Panc1 (cell line): Measurements from ENCODE around the gene TRAM2. TPM values are rescaled to one million over a fixed set of nuclear protein-coding genes. Genes with fewer than 3 reads are reported as not detected.

Experiments
- ATAC-seq: fragments of 200-7000 bp; cut with Tn5 transposase; 2 replicates; pipeline ENCODE4 v1.9.1; 2020; ENCODE audit warnings: mild to moderate bottlenecking, moderate library complexity
- BruUV-seq: library from RNA; stranded (reverse); fragments of 400-500 nt; replicated peaks from 2 replicates; lab custom pipeline; 2021; lab: Mats Ljungman, UMichigan
- CTCF ChIA-PET: fragments of 300-600 bp; sonication (Branson Sonifier 250); formaldehyde crosslinking; loops from one replicate; lab custom pipeline; 2022; ENCODE audit warnings: antibody characterized with exemption; lab: Charles Lee
- POLR2A ChIA-PET: fragments of 300-600 bp; sonication (Branson Sonifier 250); formaldehyde crosslinking; loops from one replicate; lab custom pipeline; 2022; ENCODE audit warnings: antibody characterized with exemption; lab: Charles Lee
- DNase-seq: peaks from one replicate; pipeline ENCODE4 v3.0.0-alpha.2; 2010; ENCODE audit warnings: low read depth, low spot score
- H3K27ac ChIP-seq: 2 replicates; pipeline ENCODE4 v1.5.1; 2011; ENCODE audit warnings: mild to moderate bottlenecking, low read length, inconsistent platforms
- H3K27me3 ChIP-seq: fragments of 200-500 bp; sonication (Bioruptor generic); 2 replicates; pipeline ENCODE4 v1.6.0; 2014; ENCODE audit warnings: low read length, inconsistent platforms; ENCODE audit not compliant: control insufficient read depth, insufficient read depth
- H3K36me3 ChIP-seq: fragments of 200-500 bp; sonication (Bioruptor generic); 2 replicates; pipeline ENCODE4 v1.5.1; 2014; ENCODE audit warnings: inconsistent platforms, mild to moderate bottlenecking, low read length, moderate library complexity; ENCODE audit not compliant: control insufficient read depth, insufficient read depth
- H3K4me1 ChIP-seq: 2 replicates; pipeline ENCODE4 v1.5.1; 2011; ENCODE audit warnings: inconsistent platforms, mild to moderate bottlenecking, low read length, moderate library complexity; ENCODE audit not compliant: control insufficient read depth, insufficient read depth
- H3K4me3 ChIP-seq, 2 experiments: 2 replicates each; pipeline ENCODE4 v1.5.1; 2011 to 2012; ENCODE audit warnings: low read depth in 2 of 2, low read length in 2 of 2, mild to moderate bottlenecking in 2 of 2, inconsistent platforms in 1 of 2, moderate library complexity in 1 of 2
- H3K9me3 ChIP-seq: fragments of 200-500 bp; sonication (Bioruptor generic); 2 replicates; pipeline ENCODE4 v1.5.1; 2014; ENCODE audit warnings: low read depth, mild to moderate bottlenecking, inconsistent platforms, low read length, moderate library complexity; ENCODE audit not compliant: control insufficient read depth, insufficient read depth
- POLR2AphosphoS5 ChIP-seq: IDR thresholded peaks from 2 replicates; pipeline ENCODE4 v1.6.1; 2012; ENCODE audit warnings: mild to moderate bottlenecking, low read depth, low read length, moderate library complexity
- SIN3A ChIP-seq: IDR thresholded peaks from 2 replicates; pipeline ENCODE4 v1.6.1; 2012; ENCODE audit warnings: low read depth, mild to moderate bottlenecking, low read length, moderate library complexity, borderline replicate concordance; ENCODE audit not compliant: insufficient read depth
- TCF7L2 ChIP-seq: IDR thresholded peaks from 2 replicates; pipeline ENCODE4 v1.6.1; 2011; ENCODE audit warnings: mild to moderate bottlenecking, low read depth, low read length, inconsistent platforms
- in situ Hi-C: cut with HindIII; loops from 2 replicates; pipeline ENCODE4 v1.10.0; 2016; ENCODE audit warnings: low sequenced_read_pairs, low pct_unique_long_range_greater_than_20kb
- intact Hi-C: fragments of 100-400 bp; cut with micrococcal nuclease; formaldehyde crosslinking; loops from one replicate; pipeline ENCODE4 v1.10.0; 2022; ENCODE audit not compliant: unreplicated experiment
- total RNA-seq: library from RNA; stranded (reverse); gene quantifications from one replicate; pipeline ENCODE4 v1.2.1, GENCODE V29; 2021; ENCODE audit not compliant: unreplicated experiment
- TF ChIP-seq, protein P1 (sequence below): fragments of 450-650 bp; IDR thresholded peaks from 2 replicates; pipeline ENCODE4 v1.5.1; 2017; ENCODE audit warnings: mild to moderate bottlenecking
- TF ChIP-seq, protein P2 (sequence below), 2 experiments: IDR thresholded peaks; 2 replicates each; pipeline ENCODE4 v1.6.1; 2011 to 2012; ENCODE audit warnings: low read depth in 2 of 2, control low read depth in 1 of 2, low read length in 1 of 2, mild to moderate bottlenecking in 1 of 2, moderate library complexity in 1 of 2; ENCODE audit not compliant: insufficient read depth in 1 of 2

Gene TRAM2
- total RNA-seq, 1 experiment from 2014 or later, result 56.7 TPM

DNA sequence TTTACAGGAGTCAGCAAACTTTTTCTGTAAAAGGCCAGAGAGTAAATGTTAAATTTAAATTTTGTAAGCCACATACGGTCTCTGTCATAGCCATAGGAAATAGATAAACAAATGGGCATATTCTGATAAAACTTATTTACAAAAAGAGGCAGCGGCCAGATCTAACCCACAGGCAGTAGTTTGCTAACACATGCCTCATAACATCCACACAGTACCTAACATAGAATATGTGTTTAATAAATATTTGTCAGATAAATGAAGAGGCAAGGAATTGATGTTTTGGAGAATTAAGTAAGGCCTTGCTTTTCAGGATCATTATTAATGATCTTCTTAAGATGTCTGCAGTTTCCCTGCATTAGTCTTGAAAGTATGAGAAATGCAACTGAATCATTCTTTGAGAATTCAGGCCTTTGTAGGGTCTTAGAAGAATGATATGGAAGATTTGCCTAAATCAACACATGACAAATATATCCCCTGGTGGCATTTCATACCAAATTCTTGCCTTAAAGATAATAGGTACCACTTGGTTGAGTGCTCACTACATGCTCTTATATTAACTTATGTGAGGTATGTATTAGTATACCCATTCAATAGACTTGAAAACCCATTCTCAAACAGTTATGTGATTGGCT, 39.3 kb upstream of the TRAM2 start:
- ChIA-PET CTCF (no interaction called here), POLR2A (no interaction called here)
- intact Hi-C loops, result no loop called here
- in situ Hi-C loops, result no loop called here
- no peak for DNase-seq
- no peak overlapping the region for H3K4me3 ChIP-seq
- TF ChIP-seq TCF7L2 (no peak), POLR2AphosphoS5 (no peak), SIN3A (no peak)
- TF ChIP-seq, protein P1, sequence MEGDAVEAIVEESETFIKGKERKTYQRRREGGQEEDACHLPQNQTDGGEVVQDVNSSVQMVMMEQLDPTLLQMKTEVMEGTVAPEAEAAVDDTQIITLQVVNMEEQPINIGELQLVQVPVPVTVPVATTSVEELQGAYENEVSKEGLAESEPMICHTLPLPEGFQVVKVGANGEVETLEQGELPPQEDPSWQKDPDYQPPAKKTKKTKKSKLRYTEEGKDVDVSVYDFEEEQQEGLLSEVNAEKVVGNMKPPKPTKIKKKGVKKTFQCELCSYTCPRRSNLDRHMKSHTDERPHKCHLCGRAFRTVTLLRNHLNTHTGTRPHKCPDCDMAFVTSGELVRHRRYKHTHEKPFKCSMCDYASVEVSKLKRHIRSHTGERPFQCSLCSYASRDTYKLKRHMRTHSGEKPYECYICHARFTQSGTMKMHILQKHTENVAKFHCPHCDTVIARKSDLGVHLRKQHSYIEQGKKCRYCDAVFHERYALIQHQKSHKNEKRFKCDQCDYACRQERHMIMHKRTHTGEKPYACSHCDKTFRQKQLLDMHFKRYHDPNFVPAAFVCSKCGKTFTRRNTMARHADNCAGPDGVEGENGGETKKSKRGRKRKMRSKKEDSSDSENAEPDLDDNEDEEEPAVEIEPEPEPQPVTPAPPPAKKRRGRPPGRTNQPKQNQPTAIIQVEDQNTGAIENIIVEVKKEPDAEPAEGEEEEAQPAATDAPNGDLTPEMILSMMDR, result no peak
- TF ChIP-seq, protein P2, sequence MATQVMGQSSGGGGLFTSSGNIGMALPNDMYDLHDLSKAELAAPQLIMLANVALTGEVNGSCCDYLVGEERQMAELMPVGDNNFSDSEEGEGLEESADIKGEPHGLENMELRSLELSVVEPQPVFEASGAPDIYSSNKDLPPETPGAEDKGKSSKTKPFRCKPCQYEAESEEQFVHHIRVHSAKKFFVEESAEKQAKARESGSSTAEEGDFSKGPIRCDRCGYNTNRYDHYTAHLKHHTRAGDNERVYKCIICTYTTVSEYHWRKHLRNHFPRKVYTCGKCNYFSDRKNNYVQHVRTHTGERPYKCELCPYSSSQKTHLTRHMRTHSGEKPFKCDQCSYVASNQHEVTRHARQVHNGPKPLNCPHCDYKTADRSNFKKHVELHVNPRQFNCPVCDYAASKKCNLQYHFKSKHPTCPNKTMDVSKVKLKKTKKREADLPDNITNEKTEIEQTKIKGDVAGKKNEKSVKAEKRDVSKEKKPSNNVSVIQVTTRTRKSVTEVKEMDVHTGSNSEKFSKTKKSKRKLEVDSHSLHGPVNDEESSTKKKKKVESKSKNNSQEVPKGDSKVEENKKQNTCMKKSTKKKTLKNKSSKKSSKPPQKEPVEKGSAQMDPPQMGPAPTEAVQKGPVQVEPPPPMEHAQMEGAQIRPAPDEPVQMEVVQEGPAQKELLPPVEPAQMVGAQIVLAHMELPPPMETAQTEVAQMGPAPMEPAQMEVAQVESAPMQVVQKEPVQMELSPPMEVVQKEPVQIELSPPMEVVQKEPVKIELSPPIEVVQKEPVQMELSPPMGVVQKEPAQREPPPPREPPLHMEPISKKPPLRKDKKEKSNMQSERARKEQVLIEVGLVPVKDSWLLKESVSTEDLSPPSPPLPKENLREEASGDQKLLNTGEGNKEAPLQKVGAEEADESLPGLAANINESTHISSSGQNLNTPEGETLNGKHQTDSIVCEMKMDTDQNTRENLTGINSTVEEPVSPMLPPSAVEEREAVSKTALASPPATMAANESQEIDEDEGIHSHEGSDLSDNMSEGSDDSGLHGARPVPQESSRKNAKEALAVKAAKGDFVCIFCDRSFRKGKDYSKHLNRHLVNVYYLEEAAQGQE (IDR thresholded peaks at IDR 0.05; ENCODE audit: insufficient read depth in 1 of 2, low read depth in 2 of 2, low read length in 1 of 2), result no peak
- H3K27ac ChIP-seq, result no peak overlapping the region
- no peaks in the 10 kb centered on the region for H3K36me3 ChIP-seq
- H3K9me3 ChIP-seq, result no peaks in the 10 kb centered on the region
- H3K4me1 ChIP-seq, result no peaks in the 10 kb centered on the region
- no peaks in the 10 kb centered on the region for H3K27me3 ChIP-seq
- no peak for ATAC-seq
- no TSS peak for BruUV-seq

DNA sequence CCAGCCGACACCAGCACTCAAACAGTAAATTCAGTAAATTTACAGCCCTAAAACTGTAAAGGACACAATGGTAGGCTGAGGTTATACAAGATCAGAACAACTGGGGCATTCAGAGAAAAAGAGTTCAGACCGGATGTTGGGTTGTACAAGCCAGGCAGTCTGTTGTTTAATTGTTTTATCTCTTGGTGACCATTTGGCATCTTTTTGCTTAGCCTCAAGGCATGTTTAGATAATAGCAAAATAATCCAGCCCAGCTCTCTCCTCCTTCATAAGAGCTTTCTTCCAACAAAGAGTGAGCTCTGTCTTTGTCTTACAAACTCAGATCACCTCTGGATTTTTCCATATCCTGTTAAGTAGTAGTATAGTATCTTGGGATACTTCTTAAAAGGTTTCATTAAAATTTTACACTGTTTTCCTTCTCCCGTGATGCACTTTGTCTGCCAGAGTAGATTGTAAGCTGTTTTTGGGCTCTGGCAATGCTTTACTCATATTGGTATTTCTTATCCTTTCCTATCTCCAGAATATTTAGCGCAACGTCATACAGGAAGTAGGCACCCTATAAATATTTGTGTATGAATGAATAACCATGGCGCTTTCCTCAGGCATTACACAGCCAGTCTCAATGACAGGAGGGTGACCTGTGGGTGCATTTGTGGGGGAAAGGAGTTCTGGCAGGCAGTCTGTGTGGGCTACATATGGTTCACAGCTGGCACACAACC, 35.6 kb upstream of the TRAM2 start:
- TF ChIP-seq POLR2AphosphoS5, result no peak
- TF ChIP-seq TCF7L2, result no peak
- TF ChIP-seq, protein P1, result no peak
- no peak for TF ChIP-seq SIN3A
- TF ChIP-seq, protein P2 (IDR thresholded peaks at IDR 0.05; ENCODE audit: insufficient read depth in 1 of 2, low read depth in 2 of 2, low read length in 1 of 2), result no peak
- H3K4me3 ChIP-seq, result no peak overlapping the region
- ChIA-PET CTCF (no interaction called here), POLR2A (no interaction called here)
- no TSS peak for BruUV-seq
- H3K27me3 ChIP-seq, result no peaks in the 10 kb centered on the region
- no peaks in the 10 kb centered on the region for H3K36me3 ChIP-seq
- ATAC-seq, result peak; percentile 58; the same call in 1 of the 2 replicates
- in situ Hi-C loops (no loop called here), intact Hi-C loops (no loop called here)
- H3K27ac ChIP-seq, result no peak overlapping the region
- no peaks in the 10 kb centered on the region for H3K4me1 ChIP-seq
- H3K9me3 ChIP-seq, result no peaks in the 10 kb centered on the region
- DNase-seq, result no peak
